Measurements from ENCODE around the gene N4BP2L2. TPM values are rescaled to one million over a fixed set of nuclear protein-coding genes. Genes with fewer than 3 reads are reported as not detected.

N4BP2L2 gene

GRCh38 chr13:32385410-32385809, 153.2 kb downstream of the N4BP2L2 start:
- Histone ChIP-seq H3K9me3 (ENCODE audit: control insufficient read depth, low read length) (no peaks in the 10 kb centered on the region), H3K4me3 (ENCODE audit: insufficient read depth in 1 of 2, low read depth in 1 of 2, low read length in 2 of 2) (no peak overlapping the region), H4K8ac (ENCODE audit: low read length) (no peak overlapping the region), H2BK5ac (ENCODE audit: low read depth, low read length, poor library complexity, severe bottlenecking) (no peak overlapping the region), H3K79me1 (replicated peaks; ENCODE audit: low read length, poor library complexity, severe bottlenecking) (no peaks in the 10 kb centered on the region), H2BK120ac (ENCODE audit: low read depth, low read length) (no peak overlapping the region), H2BK12ac (ENCODE audit: low read length in 2 of 2) (no peak overlapping the region), H3K27ac (ENCODE audit: low read length, poor library complexity, severe bottlenecking) (no peak overlapping the region), H2BK15ac (ENCODE audit: low read depth, poor library complexity, severe bottlenecking) (no peak overlapping the region), H3K18ac (ENCODE audit: low read depth in 1 of 2, low read length in 2 of 2) (no peak overlapping the region), H3K4me1 (ENCODE audit: control insufficient read depth, insufficient read depth, low read depth, low read length) (no peaks in the 10 kb centered on the region), H3K9ac (ENCODE audit: low read length) (no peak overlapping the region), H4K91ac (ENCODE audit: low read length) (no peak overlapping the region), H3K27me3 (ENCODE audit: control insufficient read depth in 1 of 2, insufficient read depth in 1 of 2, low read length in 2 of 2) (no peaks in the 10 kb centered on the region), H2AFZ (ENCODE audit: low read depth, low read length) (no peak overlapping the region), H3K14ac (ENCODE audit: low read length in 2 of 2) (no peak overlapping the region), H2AK5ac (ENCODE audit: low read length, severe bottlenecking) (no peak overlapping the region), H3K4ac (ENCODE audit: low read depth in 1 of 2, low read length in 2 of 2) (no peak overlapping the region), H3K4me2 (ENCODE audit: low read length, poor library complexity, severe bottlenecking) (no peak overlapping the region), H3K36me3 (ENCODE audit: control insufficient read depth in 1 of 2, insufficient read depth in 2 of 2, low read depth in 1 of 2, low read length in 2 of 2) (peaks cover 3 to 21% of the 10 kb centered on the region in 2 experiments), H3K23ac (ENCODE audit: low read length in 2 of 2) (no peak overlapping the region)
- DNase-seq, result no peak

DNA sequence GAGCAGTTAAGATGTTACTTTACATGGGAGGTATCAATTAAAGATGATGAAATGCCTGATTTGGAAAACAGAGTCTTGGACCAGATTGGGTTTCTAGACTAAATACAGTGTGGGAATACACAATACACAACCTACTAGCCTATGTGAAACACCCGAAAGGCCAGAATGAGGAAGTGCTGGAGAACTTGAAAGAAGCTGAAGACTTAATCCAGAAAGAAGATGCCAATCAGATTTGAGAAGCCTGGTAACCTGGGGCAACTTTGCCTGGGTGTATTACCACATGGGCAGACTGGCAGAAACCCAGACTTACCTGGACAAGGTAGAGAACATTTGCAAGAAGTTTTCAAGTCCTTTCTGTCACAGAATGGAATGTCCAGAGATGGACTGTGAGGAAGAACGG, 153.9 kb downstream of the N4BP2L2 start:
- H2BK12ac ChIP-seq (ENCODE audit: low read length in 2 of 2), result no peak overlapping the region
- no peak for DNase-seq
- H2BK120ac ChIP-seq (ENCODE audit: low read depth, low read length), result no peak overlapping the region
- WGBS, result 100% methylated on average over 2 of the region's 2 CpGs
- no peak overlapping the region for H3K9ac ChIP-seq (ENCODE audit: low read length)
- no peak overlapping the region for H3K18ac ChIP-seq (ENCODE audit: low read depth in 1 of 2, low read length in 2 of 2)
- H3K9me3 ChIP-seq (ENCODE audit: control insufficient read depth, low read length), result no peaks in the 10 kb centered on the region
- no peaks in the 10 kb centered on the region for H3K79me1 ChIP-seq (replicated peaks; ENCODE audit: low read length, poor library complexity, severe bottlenecking)
- no peaks in the 10 kb centered on the region for H3K27me3 ChIP-seq (ENCODE audit: control insufficient read depth in 1 of 2, insufficient read depth in 1 of 2, low read length in 2 of 2)
- no peak overlapping the region for H3K4me3 ChIP-seq (ENCODE audit: insufficient read depth in 1 of 2, low read depth in 1 of 2, low read length in 2 of 2)
- H3K14ac ChIP-seq (ENCODE audit: low read length in 2 of 2), result no peak overlapping the region
- peaks cover 3 to 21% of the 10 kb centered on the region in 2 experiments for H3K36me3 ChIP-seq (ENCODE audit: control insufficient read depth in 1 of 2, insufficient read depth in 2 of 2, low read depth in 1 of 2, low read length in 2 of 2)
- H3K23ac ChIP-seq (ENCODE audit: low read length in 2 of 2), result no peak overlapping the region
- no peak overlapping the region for H2AK5ac ChIP-seq (ENCODE audit: low read length, severe bottlenecking)
- H4K91ac ChIP-seq (ENCODE audit: low read length), result no peak overlapping the region
- H2BK15ac ChIP-seq (ENCODE audit: low read depth, poor library complexity, severe bottlenecking), result no peak overlapping the region
- no peak overlapping the region for H3K4me2 ChIP-seq (ENCODE audit: low read length, poor library complexity, severe bottlenecking)
- H2BK5ac ChIP-seq (ENCODE audit: low read depth, low read length, poor library complexity, severe bottlenecking), result no peak overlapping the region
- no peaks in the 10 kb centered on the region for H3K4me1 ChIP-seq (ENCODE audit: control insufficient read depth, insufficient read depth, low read depth, low read length)
- no peak overlapping the region for H3K27ac ChIP-seq (ENCODE audit: low read length, poor library complexity, severe bottlenecking)
- no peak overlapping the region for H3K4ac ChIP-seq (ENCODE audit: low read depth in 1 of 2, low read length in 2 of 2)
- H4K8ac ChIP-seq (ENCODE audit: low read length), result no peak overlapping the region
- H2AFZ ChIP-seq (ENCODE audit: low read depth, low read length), result no peak overlapping the region

DNA sequence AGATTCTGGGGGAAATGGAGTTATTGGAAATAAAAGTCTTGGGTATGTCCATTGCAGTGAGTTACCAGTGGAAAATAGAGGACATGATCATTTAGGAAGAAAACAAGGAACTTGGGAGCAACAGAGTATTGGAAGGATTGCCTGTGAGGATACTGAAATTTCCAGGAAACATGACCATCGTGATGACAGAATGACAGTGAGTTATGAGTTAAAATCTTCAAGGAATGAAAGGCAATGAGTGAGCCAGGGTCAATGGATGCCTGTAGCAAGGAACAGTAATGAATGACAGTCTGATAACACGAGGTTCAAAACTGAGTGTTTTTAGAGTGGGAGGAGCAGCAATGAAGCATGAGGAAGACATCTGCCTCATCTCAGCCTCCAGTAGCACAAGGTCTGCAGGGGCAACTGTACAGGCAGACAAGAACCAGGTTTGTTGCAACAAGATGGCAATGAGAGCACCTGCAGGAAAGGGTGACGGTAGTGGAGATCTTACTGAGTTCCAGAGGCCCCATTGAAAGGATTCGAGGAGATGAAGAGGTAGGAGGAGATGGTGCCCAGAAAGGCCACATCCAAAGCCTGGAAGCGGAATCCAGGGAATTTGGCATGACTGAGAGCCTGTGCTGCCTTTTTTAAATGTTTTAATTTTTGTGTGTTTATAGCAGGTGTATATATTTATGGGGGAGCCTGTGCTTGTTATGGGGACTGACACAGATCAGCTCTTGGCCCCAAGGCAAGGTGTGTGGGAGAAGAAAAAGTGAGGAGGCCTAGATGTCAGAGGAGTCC, 154.6 kb downstream of the N4BP2L2 start:
- H3K4me3 ChIP-seq (ENCODE audit: insufficient read depth in 1 of 2, low read depth in 1 of 2, low read length in 2 of 2), result no peak overlapping the region
- H2BK12ac ChIP-seq (ENCODE audit: low read length in 2 of 2), result no peak overlapping the region
- 92% methylated on average over 5 of the region's 5 CpGs for WGBS
- H2BK5ac ChIP-seq (ENCODE audit: low read depth, low read length, poor library complexity, severe bottlenecking), result no peak overlapping the region
- H3K27ac ChIP-seq (ENCODE audit: low read length, poor library complexity, severe bottlenecking), result no peak overlapping the region
- no peak overlapping the region for H2AK5ac ChIP-seq (ENCODE audit: low read length, severe bottlenecking)
- no peak overlapping the region for H3K14ac ChIP-seq (ENCODE audit: low read length in 2 of 2)
- no peak overlapping the region for H3K23ac ChIP-seq (ENCODE audit: low read length in 2 of 2)
- H3K4me2 ChIP-seq (ENCODE audit: low read length, poor library complexity, severe bottlenecking), result no peak overlapping the region
- H3K27me3 ChIP-seq (ENCODE audit: control insufficient read depth in 1 of 2, insufficient read depth in 1 of 2, low read length in 2 of 2), result no peaks in the 10 kb centered on the region
- H4K91ac ChIP-seq (ENCODE audit: low read length), result no peak overlapping the region
- peaks cover 3 to 21% of the 10 kb centered on the region in 2 experiments for H3K36me3 ChIP-seq (ENCODE audit: control insufficient read depth in 1 of 2, insufficient read depth in 2 of 2, low read depth in 1 of 2, low read length in 2 of 2)
- DNase-seq, result no peak
- no peaks in the 10 kb centered on the region for H3K79me1 ChIP-seq (replicated peaks; ENCODE audit: low read length, poor library complexity, severe bottlenecking)
- H3K4ac ChIP-seq (ENCODE audit: low read depth in 1 of 2, low read length in 2 of 2), result no peak overlapping the region
- H3K9me3 ChIP-seq (ENCODE audit: control insufficient read depth, low read length), result no peaks in the 10 kb centered on the region
- H3K9ac ChIP-seq (ENCODE audit: low read length), result no peak overlapping the region
- no peaks in the 10 kb centered on the region for H3K4me1 ChIP-seq (ENCODE audit: control insufficient read depth, insufficient read depth, low read depth, low read length)
- no peak overlapping the region for H2BK15ac ChIP-seq (ENCODE audit: low read depth, poor library complexity, severe bottlenecking)
- no peak overlapping the region for H4K8ac ChIP-seq (ENCODE audit: low read length)
- no peak overlapping the region for H2AFZ ChIP-seq (ENCODE audit: low read depth, low read length)
- H2BK120ac ChIP-seq (ENCODE audit: low read depth, low read length), result no peak overlapping the region
- no peak overlapping the region for H3K18ac ChIP-seq (ENCODE audit: low read depth in 1 of 2, low read length in 2 of 2)

Small RNAs within 50 kb of the gene (small RNA-seq; reads per million reads assigned to genes)
- gene RF00190 (ENCODE audit: low read depth), result not detected

Data from mesenchymal stem cell (in vitro differentiated cells and primary cell).